ENCODE data around the gene COL28A1.

DNA sequence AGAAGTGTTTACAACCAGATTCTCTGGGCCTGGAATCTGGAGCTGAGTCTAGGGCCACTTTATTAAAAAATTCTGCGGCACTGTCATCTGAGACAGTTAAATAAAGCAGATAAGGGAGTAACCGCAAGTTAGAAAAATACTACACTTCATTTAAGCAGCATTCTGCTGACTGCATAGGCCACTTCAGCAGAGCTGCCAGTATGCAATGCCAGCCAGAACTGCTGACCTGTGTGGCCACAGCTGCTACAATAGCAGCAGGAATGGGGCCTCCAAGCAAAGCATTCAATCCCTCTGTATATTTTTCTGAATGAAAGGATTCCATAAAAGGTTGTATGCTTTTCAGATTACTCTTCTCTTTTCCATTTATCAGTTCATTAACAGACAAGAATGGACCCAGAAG, 136.0 kb downstream of the COL28A1 start:
- TF ChIP-seq EZH2 (IDR thresholded peaks at IDR 0.05) = no peak
- TF ChIP-seq, protein P1, sequence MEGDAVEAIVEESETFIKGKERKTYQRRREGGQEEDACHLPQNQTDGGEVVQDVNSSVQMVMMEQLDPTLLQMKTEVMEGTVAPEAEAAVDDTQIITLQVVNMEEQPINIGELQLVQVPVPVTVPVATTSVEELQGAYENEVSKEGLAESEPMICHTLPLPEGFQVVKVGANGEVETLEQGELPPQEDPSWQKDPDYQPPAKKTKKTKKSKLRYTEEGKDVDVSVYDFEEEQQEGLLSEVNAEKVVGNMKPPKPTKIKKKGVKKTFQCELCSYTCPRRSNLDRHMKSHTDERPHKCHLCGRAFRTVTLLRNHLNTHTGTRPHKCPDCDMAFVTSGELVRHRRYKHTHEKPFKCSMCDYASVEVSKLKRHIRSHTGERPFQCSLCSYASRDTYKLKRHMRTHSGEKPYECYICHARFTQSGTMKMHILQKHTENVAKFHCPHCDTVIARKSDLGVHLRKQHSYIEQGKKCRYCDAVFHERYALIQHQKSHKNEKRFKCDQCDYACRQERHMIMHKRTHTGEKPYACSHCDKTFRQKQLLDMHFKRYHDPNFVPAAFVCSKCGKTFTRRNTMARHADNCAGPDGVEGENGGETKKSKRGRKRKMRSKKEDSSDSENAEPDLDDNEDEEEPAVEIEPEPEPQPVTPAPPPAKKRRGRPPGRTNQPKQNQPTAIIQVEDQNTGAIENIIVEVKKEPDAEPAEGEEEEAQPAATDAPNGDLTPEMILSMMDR (IDR thresholded peaks at IDR 0.05) = no peak

All from neural progenitor cell (in vitro differentiated cells).